ENCODE measurements around the gene LY86. TPM values are rescaled to one million over a fixed set of nuclear protein-coding genes. Genes with fewer than 3 reads are reported as not detected.
A peak's percentile ranks its signal among the peaks of the same experiment; 100 is the strongest.

LY86 gene
- total and polyA plus RNA-seq, 12 donors: 0.23 to 7.6 (median 0.91) TPM

DNA sequence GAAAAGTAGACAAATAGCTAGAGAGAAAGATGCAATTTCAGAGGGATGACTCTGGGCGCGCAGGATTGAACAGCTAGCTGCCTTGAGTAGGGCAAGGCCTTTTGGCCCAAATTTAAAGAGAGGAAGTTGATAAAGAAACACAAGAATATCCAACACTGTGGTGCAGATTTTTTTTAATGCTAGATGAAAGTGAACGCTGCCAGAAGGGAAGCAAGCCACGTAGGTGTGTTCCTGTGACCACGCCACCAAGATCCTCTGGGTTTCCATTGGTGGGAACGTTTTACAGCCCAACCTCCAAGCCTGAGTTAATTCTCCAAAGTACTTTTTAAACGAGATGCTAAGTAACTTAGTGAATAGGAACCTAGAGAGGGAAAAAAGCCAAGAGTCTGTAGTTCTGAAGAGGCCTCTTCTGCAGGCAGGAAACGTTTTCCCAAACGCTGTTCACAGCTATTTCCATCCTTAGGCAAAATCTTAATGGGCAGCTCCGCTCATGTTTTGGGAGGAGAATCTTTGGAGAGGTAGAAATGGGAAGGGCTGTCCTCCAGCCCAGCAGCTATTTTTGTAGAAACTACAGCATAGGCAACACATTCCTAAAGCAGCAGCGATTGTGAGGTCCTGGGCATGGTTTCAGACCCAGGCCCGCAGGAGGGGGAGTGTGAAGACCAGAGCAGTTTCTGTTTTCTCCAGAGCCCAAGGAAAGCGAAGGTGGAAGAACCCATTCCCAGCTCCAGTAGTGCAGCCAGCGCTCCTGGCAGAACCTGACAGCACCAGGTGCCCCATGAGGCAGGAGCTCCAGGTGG, 8.2 kb downstream of the LY86 start:
- TF ChIP-seq, protein P1, sequence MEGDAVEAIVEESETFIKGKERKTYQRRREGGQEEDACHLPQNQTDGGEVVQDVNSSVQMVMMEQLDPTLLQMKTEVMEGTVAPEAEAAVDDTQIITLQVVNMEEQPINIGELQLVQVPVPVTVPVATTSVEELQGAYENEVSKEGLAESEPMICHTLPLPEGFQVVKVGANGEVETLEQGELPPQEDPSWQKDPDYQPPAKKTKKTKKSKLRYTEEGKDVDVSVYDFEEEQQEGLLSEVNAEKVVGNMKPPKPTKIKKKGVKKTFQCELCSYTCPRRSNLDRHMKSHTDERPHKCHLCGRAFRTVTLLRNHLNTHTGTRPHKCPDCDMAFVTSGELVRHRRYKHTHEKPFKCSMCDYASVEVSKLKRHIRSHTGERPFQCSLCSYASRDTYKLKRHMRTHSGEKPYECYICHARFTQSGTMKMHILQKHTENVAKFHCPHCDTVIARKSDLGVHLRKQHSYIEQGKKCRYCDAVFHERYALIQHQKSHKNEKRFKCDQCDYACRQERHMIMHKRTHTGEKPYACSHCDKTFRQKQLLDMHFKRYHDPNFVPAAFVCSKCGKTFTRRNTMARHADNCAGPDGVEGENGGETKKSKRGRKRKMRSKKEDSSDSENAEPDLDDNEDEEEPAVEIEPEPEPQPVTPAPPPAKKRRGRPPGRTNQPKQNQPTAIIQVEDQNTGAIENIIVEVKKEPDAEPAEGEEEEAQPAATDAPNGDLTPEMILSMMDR (IDR thresholded peaks at IDR 0.05): no peak
- DNase-seq: peak in 1 of 2 donors; percentile 68
- 34 to 39% methylated on average over 14 of the region's 14 CpGs for WGBS, 2 donors
- intact Hi-C loops (cut with DNase I): loop anchor here in 5 of 10 donors (5.0 to 10.0 kb wide), 2 partner anchors 58 to 61 kb away; no protein-coding TSS in a partner anchor
- peak in 7 of 8 donors; percentile 5 to 79 (median 76) for ATAC-seq
- Histone ChIP-seq H3K4me1 (peaks cover 6 to 80% (median 68%) of the 10 kb centered on the region in 9 donors), H3K36me3 (no peaks in the 10 kb centered on the region), H3K4me3 (peak overlapping the region in 1 of 10 donors; percentile 21), H3K9me3 (no peaks in the 10 kb centered on the region), H3K27me3 (no peaks in the 10 kb centered on the region), H3K27ac (peak overlapping the region in 9 of 10 donors; percentile 47 to 86 (median 75))

DNA sequence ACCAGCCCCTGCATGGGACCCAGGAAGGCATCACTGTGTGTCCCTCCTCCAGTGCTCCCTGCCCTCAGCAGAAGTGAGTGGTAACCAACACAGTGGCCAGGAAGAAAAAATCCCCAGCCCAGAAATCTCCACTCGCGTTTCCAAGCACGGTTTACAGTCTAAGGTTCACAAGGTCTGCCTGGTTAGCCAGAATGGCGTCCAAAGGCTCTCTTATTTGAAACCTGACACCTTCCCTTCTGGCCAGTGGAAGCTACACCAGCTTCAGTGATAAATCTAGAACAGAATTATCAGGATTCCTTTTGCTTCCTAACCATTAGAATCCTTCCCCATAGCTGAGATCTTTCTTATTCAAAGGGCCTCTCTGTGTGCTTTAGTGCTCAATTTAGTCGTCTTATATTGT, 9.2 kb downstream of the LY86 start:
- Histone ChIP-seq H3K9me3 (no peaks in the 10 kb centered on the region), H3K4me1 (peaks cover 6 to 71% (median 61%) of the 10 kb centered on the region in 9 donors), H3K27ac (peak overlapping the region in 5 of 10 donors; percentile 75 to 86 (median 83)), H3K36me3 (no peaks in the 10 kb centered on the region), H3K27me3 (no peaks in the 10 kb centered on the region), H3K4me3 (no peak overlapping the region)
- WGBS, 2 donors: 72 to 85% methylated on average over 5 of the region's 5 CpGs
- ATAC-seq (peak in 1 of 8 donors; percentile 7), DNase-seq (no peak)
- TF ChIP-seq, protein P1 (IDR thresholded peaks at IDR 0.05): no peak
- intact Hi-C loops (cut with DNase I): loop anchor here in 5 of 10 donors (5.0 to 10.0 kb wide), 2 partner anchors 57 to 60 kb away; no protein-coding TSS in a partner anchor

GRCh38 chr6:6599468-6599873, 11.0 kb downstream of the LY86 start:
- TF ChIP-seq, protein P1 (IDR thresholded peaks at IDR 0.05): no peak
- peak overlapping the region in 3 of 10 donors; percentile 8 to 59 (median 52) for H3K27ac ChIP-seq
- ATAC-seq (peak; percentile 59 to 85 (median 74)), DNase-seq (peak in 1 of 2 donors; percentile 45)
- 51 to 58% methylated on average over 4 of the region's 4 CpGs for WGBS, 2 donors
- no peaks in the 10 kb centered on the region for H3K27me3 ChIP-seq
- intact Hi-C loops (cut with DNase I): loop anchor here in 5 of 10 donors (5.0 to 10.0 kb wide), 2 partner anchors 55 to 58 kb away; no protein-coding TSS in a partner anchor
- no peaks in the 10 kb centered on the region for H3K36me3 ChIP-seq
- H3K4me3 ChIP-seq: no peak overlapping the region
- H3K9me3 ChIP-seq: peaks cover 0 to 16% (median 0%) of the 10 kb centered on the region in 11 donors
- H3K4me1 ChIP-seq: peaks cover 3 to 53% (median 43%) of the 10 kb centered on the region in 9 donors

DNA sequence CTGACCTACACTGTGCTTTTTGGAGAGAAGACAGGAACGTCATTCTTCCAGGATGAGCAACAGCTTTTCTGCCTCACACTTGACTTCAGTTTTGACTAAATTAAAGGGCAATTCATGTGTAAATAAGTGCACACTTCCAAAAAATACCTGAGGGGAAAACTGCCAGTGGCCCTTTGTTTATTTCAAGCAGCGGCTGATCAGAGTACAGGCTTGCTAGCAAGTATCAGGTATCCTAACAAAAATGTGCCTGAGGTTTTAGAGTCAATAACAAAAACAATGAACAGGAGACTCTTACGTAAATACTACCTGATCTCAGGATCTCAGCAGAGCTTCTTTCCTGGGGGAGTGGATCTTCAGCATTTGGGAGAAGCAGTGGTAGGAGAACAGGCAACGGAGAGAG, 12.4 kb downstream of the LY86 start:
- no peak overlapping the region for H3K27ac ChIP-seq
- DNase-seq: no peak
- no peak for ATAC-seq
- TF ChIP-seq, protein P1 (IDR thresholded peaks at IDR 0.05): no peak
- H3K4me3 ChIP-seq: no peak overlapping the region
- no peaks in the 10 kb centered on the region for H3K36me3 ChIP-seq
- WGBS, 2 donors: 74 to 78% methylated on average over 4 of the region's 4 CpGs
- peaks cover 0 to 20% (median 0%) of the 10 kb centered on the region in 11 donors for H3K9me3 ChIP-seq
- intact Hi-C loops (cut with DNase I): no loop called here
- no peaks in the 10 kb centered on the region for H3K27me3 ChIP-seq
- H3K4me1 ChIP-seq: peaks cover 3 to 41% (median 34%) of the 10 kb centered on the region in 9 donors
